ENCODE measurements around the gene CNTNAP2. TPM values are rescaled to one million over a fixed set of nuclear protein-coding genes. Genes with fewer than 3 reads are reported as not detected.

The CNTNAP2 gene
- 1 to 10 TPM in 6 of 7 donors, under 1 TPM in 1; 0.24 to 7.0 (median 1.3) TPM for total RNA-seq
- polyA plus RNA-seq: 1 to 10 TPM; 1.5 to 2.7 TPM
- long read RNA-seq, donor 1, partial matches to known transcripts: 0 of 5 reads
- long read RNA-seq, donor 1, other reads (novel, unspliced or antisense): 5 of 5 reads
- long read RNA-seq, donor 2, full-length matches to known transcripts: 1 of 1 reads
- long read RNA-seq, donor 2, partial matches to known transcripts: 0 of 1 reads
- long read RNA-seq, donor 2, other reads (novel, unspliced or antisense): 0 of 1 reads
- long read RNA-seq, donor 3, partial matches to known transcripts: 0 of 2 reads
- long read RNA-seq, donor 3, other reads (novel, unspliced or antisense): 2 of 2 reads

DNA sequence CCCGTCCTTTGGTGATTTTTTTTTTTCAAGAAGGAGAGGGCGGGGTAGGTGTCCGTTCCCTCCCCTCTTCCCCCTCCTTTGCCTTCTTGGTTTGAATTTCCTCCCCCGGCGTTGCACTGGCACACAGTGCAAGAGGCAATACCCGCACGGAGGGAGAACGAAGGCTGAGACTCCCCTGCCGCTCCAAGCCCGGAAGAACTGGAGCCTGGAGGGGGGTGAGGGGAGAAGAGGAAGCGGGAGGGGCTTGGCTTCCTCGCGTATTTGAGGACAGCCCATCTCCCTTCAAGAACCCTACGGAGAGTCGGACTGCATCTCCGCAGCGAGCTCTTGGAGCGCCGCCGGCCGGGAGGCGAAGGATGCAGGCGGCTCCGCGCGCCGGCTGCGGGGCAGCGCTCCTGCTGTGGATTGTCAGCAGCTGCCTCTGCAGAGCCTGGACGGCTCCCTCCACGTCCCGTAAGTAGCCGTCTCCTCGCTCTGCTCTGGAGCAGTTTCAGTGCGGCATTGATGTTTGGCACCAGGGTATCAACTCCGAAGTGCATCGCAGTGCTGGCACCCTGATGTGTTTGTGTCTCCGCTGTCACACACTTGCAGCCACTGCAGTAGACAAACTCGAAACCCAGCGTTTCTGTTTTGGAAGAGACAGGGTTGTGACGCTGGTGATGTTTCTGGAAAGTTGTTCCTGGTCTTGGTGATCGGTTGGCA lies at the start of gene CNTNAP2:
TSS of gene CNTNAP2 (plus strand) at position 281 of the 702 bp plus-strand sequence. CDS start at position 357, 76 bp downstream.
- Histone ChIP-seq H3K27ac (no peak within 1 kb of the TSS), H3K9me3 (no peaks in the 10 kb centered on the region), H3K36me3 (no peaks in the 10 kb centered on the region), H3K27me3 (no peaks in the 10 kb centered on the region), H3K4me3 (peak within 1 kb of the TSS; percentile 24), H3K4me1 (ENCODE audit: insufficient read depth) (peaks cover 4% of the 10 kb centered on the region)
- WGBS, 3 donors: 0 to 1% (median 1%) methylated on average over 37 to 42 of the region's 42 CpGs
- no peak for TF ChIP-seq CTCF (IDR thresholded peaks at IDR 0.05)
- no peak for TF ChIP-seq POLR2A (IDR thresholded peaks at IDR 0.05)
- no peak for TF ChIP-seq EP300 (IDR thresholded peaks at IDR 0.05)
- intact Hi-C loops (cut with DNase I): no loop called here
- DNase-seq: peak in 1 of 5 donors; percentile 41

GRCh38 chr7:146067880-146068279 lies 48.7 kb upstream of the CNTNAP2 start:
- DNase-seq: no peak
- no peak overlapping the region for H3K4me3 ChIP-seq
- H3K36me3 ChIP-seq: no peaks in the 10 kb centered on the region
- H3K4me1 ChIP-seq (ENCODE audit: insufficient read depth): no peaks in the 10 kb centered on the region
- H3K27me3 ChIP-seq: no peaks in the 10 kb centered on the region
- intact Hi-C loops (cut with DNase I): no loop called here
- TF ChIP-seq EP300 (IDR thresholded peaks at IDR 0.05) (no peak), POLR2A (IDR thresholded peaks at IDR 0.05) (no peak)
- no peak overlapping the region for H3K27ac ChIP-seq
- H3K9me3 ChIP-seq: no peaks in the 10 kb centered on the region
- WGBS, 3 donors: 45 to 55% (median 48%) methylated on average over 3 of the region's 3 CpGs

GRCh38 chr7:146074195-146074765 lies 42.3 kb upstream of the CNTNAP2 start:
- Histone ChIP-seq H3K4me3 (no peak overlapping the region), H3K27me3 (no peaks in the 10 kb centered on the region), H3K9me3 (no peaks in the 10 kb centered on the region), H3K36me3 (no peaks in the 10 kb centered on the region), H3K27ac (no peak overlapping the region), H3K4me1 (ENCODE audit: insufficient read depth) (no peaks in the 10 kb centered on the region)
- TF ChIP-seq EP300 (IDR thresholded peaks at IDR 0.05): no peak
- no peak for TF ChIP-seq CTCF (IDR thresholded peaks at IDR 0.05)
- TF ChIP-seq POLR2A (IDR thresholded peaks at IDR 0.05): no peak
- WGBS, 3 donors: 52 to 58% (median 54%) methylated on average over 6 of the region's 6 CpGs
- DNase-seq: no peak
- intact Hi-C loops (cut with DNase I): no loop called here

- Histone ChIP-seq H3K4me1 (ENCODE audit: insufficient read depth) (no peaks in the 10 kb centered on the region), H3K27me3 (no peaks in the 10 kb centered on the region), H3K36me3 (no peaks in the 10 kb centered on the region), H3K4me3 (no peak overlapping the region), H3K27ac (no peak overlapping the region), H3K9me3 (no peaks in the 10 kb centered on the region)
- DNase-seq: no peak
- TF ChIP-seq POLR2A (IDR thresholded peaks at IDR 0.05) (no peak), CTCF (IDR thresholded peaks at IDR 0.05) (no peak), EP300 (IDR thresholded peaks at IDR 0.05) (no peak)
- intact Hi-C loops (cut with DNase I): no loop called here
- 44 to 49% (median 47%) methylated on average over 2 of the region's 2 CpGs for WGBS, 3 donors
Observed at GRCh38 chr7:146076344-146076743, 40.3 kb upstream of the CNTNAP2 start.
